Prostate gland (tissue), 2 donors: Measurements from ENCODE around the gene SH3RF2. TPM values are rescaled to one million over a fixed set of nuclear protein-coding genes. Genes with fewer than 3 reads are reported as not detected.

ENCODE experiments used
- DNase-seq: peaks from one replicate; pipeline ENCODE4 v3.0.0-alpha.2; 2019; ENCODE audit warnings: low spot score
- H3K27ac ChIP-seq, 2 donors: fragments of 200-600 bp; sonication (generic); 2 replicates each; pipeline ENCODE4 v1.5.1; 2017 to 2019
- H3K27me3 ChIP-seq: fragments of 200-600 bp; sonication (generic); replicated peaks from 2 replicates; pipeline ENCODE4 v1.5.1; 2019; ENCODE audit not compliant: insufficient read depth
- H3K36me3 ChIP-seq, 2 donors: fragments of 200-600 bp; sonication (generic); 1 replicate in 1 of 2; 2 replicates in 1 of 2; pipeline versions ENCODE4 v1.5.1 to v1.8.1; 2017 to 2019
- H3K4me1 ChIP-seq: fragments of 200-600 bp; sonication (generic); replicated peaks from 2 replicates; pipeline ENCODE4 v1.5.1; 2019
- H3K4me3 ChIP-seq, 2 donors: fragments of 200-600 bp; sonication (generic); 2 replicates each; pipeline ENCODE4 v1.5.1; 2017 to 2019
- H3K9me3 ChIP-seq: fragments of 200-600 bp; sonication (generic); 2 replicates; pipeline ENCODE4 v1.5.1; 2017
- CTCF ChIP-seq, 4 experiments: fragments of 200-600 bp in 2 of 4; fragments of 450-650 bp in 2 of 4; sonication (generic) in 2 of 4; IDR thresholded peaks; 1 replicate in 3 of 4; 2 replicates in 1 of 4; pipeline ENCODE4 v1.5.1; 2016 to 2019; ENCODE audit warnings: antibody characterized with exemption in 4 of 4, mild to moderate bottlenecking in 2 of 4, moderate library complexity in 2 of 4
- POLR2A ChIP-seq: fragments of 450-650 bp; IDR thresholded peaks from one replicate; pipeline ENCODE4 v1.6.1; 2016; ENCODE audit warnings: antibody characterized with exemption, mild to moderate bottlenecking
- POLR2AphosphoS5 ChIP-seq: sonication (generic); formaldehyde crosslinking; IDR thresholded peaks from one replicate; pipeline ENCODE4 v1.6.1; 2017; ENCODE audit warnings: antibody characterized with exemption
- WGBS: methylation state at CpG from one replicate; pipeline ENCODE4 v1.1.5; 2018; 5-methylcytosine and 5-hydroxymethylcytosine counted together
- intact Hi-C: fragments of 100-400 bp; cut with DNase I; formaldehyde crosslinking; loops from one replicate; pipeline ENCODE4 v1.14.2; 2022
- total RNA-seq, 2 donors: library from RNA; depleted of rRNA; stranded (reverse); fragments of >200 nt; gene quantifications; one replicate each; pipeline ENCODE4 v1.1.0, GENCODE V29; 2016

SH3RF2 gene
- total RNA-seq, 2 donors from 2014 or later = 18.2 to 43.9 TPM

DNA sequence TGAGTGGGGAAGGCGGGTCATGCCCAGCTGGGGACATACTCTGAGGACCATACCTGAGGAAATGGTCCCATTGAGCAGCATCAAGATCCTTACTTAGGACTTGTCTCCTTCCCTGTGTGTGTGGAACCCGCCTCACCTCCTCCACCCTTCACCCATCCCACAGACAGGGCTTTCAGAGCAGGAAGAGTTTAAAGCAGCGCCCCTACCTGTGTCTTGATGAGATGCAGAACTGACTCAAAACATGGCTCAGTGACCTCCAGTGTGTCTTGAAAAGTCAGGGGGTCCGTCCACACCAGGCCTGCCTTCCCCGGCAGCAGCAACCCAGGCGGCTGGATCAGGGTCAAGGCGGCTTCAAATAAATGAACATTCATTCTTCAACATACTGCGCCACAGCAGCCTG, 130.6 kb downstream of the SH3RF2 start:
- no peaks in the 10 kb centered on the region for H3K27me3 ChIP-seq
- no peaks in the 10 kb centered on the region for H3K9me3 ChIP-seq
- H3K27ac ChIP-seq = no peak overlapping the region
- WGBS = 98% methylated on average over 8 of the region's 8 CpGs
- intact Hi-C loops = no loop called here
- no peaks in the 10 kb centered on the region for H3K4me1 ChIP-seq
- no peak for TF ChIP-seq POLR2AphosphoS5
- no peak for TF ChIP-seq POLR2A
- no peak for TF ChIP-seq CTCF (IDR thresholded peaks at IDR 0.05)
- DNase-seq = no peak
- no peaks in the 10 kb centered on the region for H3K36me3 ChIP-seq
- H3K4me3 ChIP-seq = no peak overlapping the region

GRCh38 chr5:146068206-146068605, 131.8 kb downstream of the SH3RF2 start:
- no peaks in the 10 kb centered on the region for H3K9me3 ChIP-seq
- no peaks in the 10 kb centered on the region for H3K27me3 ChIP-seq
- TF ChIP-seq POLR2AphosphoS5 (no peak), POLR2A (no peak), CTCF (IDR thresholded peaks at IDR 0.05) (no peak)
- WGBS = 85% methylated on average over 9 of the region's 9 CpGs
- H3K4me3 ChIP-seq = no peak overlapping the region
- no peaks in the 10 kb centered on the region for H3K36me3 ChIP-seq
- H3K27ac ChIP-seq = no peak overlapping the region
- no peak for DNase-seq
- no peaks in the 10 kb centered on the region for H3K4me1 ChIP-seq
- intact Hi-C loops = no loop called here

DNA sequence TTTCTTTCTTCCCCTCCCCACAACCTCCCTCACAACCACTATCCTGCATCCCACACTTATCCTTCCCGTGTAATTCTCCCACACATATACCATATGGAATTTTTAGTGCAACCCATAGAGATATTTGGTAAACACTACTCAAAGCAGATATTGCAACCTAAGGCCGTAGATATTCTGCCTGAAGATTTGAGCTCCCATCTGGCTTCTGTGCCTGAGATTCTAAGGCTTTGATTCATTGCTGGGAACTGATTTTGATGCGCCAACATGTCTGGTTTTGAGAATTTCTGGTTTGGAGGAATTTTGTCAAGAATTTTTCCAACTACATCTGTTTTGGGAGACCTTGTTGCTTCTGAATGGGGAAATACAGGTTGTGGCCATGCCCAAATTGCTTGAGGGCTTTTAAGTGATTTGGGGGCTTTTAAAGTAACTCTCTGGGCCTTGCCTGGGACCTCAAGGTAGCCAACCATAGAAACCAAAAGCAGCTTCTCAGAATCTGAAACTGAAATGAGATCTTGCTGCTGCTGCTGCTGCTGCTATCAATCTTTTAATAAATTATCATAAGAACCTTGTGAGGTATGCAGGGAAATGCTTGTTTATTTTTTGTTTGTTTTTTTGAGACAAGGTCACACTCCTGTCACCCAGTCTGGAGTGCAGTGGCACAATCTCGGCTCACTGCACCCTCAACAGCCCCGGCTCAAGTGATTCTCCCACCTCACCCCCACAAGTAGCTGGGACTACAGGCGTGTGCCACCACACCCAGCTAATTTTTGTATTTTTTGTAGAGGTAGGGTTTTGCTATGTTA, 132.8 kb downstream of the SH3RF2 start:
- no peak overlapping the region for H3K4me3 ChIP-seq
- WGBS = 93% methylated on average over 6 of the region's 6 CpGs
- no peaks in the 10 kb centered on the region for H3K36me3 ChIP-seq
- H3K27me3 ChIP-seq = no peaks in the 10 kb centered on the region
- no peak overlapping the region for H3K27ac ChIP-seq
- no peak for TF ChIP-seq CTCF (IDR thresholded peaks at IDR 0.05)
- no peak for TF ChIP-seq POLR2AphosphoS5
- no peak for TF ChIP-seq POLR2A
- no peak for DNase-seq
- no peaks in the 10 kb centered on the region for H3K9me3 ChIP-seq
- intact Hi-C loops = no loop called here
- no peaks in the 10 kb centered on the region for H3K4me1 ChIP-seq

DNA sequence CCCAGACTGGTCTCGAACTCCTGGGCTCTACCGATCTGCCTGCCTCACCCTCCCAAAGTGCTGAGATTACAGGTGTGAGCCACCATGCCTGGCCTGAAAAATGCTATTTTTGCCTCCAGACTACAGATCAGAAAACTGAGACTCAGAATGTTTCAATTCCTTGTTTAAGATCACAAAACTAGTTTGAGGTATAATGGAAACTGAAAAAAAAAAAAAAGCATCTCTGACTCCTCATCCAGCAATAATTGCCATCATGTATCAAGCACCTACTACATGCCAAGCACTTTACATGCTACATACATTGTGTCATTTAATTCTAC, 133.4 kb downstream of the SH3RF2 start:
- H3K4me1 ChIP-seq = no peaks in the 10 kb centered on the region
- no peak overlapping the region for H3K27ac ChIP-seq
- TF ChIP-seq CTCF (IDR thresholded peaks at IDR 0.05) (no peak), POLR2A (no peak), POLR2AphosphoS5 (no peak)
- no peak for DNase-seq
- intact Hi-C loops = no loop called here
- H3K9me3 ChIP-seq = no peaks in the 10 kb centered on the region
- H3K4me3 ChIP-seq = no peak overlapping the region
- no peaks in the 10 kb centered on the region for H3K36me3 ChIP-seq
- no peaks in the 10 kb centered on the region for H3K27me3 ChIP-seq
- 100% methylated on average over 2 of the region's 2 CpGs for WGBS

DNA sequence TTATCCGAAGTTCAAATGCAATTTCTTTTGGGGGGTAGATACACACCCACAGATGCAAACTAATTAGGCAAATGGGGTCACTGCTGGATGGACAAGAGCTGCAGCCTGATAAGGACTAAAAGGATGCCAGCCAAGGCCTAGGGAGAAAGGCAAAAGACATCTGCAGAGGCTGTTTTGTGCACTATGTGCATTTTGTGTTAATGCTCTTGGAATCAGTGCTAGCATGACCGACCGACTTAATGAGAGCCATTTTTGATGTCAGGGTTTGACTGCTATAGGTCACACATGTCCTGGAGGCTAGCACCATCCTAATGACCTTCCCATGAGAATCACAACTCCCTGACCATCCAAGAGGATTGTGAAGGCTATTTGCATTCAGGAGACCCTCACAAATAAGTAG, 134.4 kb downstream of the SH3RF2 start:
- DNase-seq = no peak
- Histone ChIP-seq H3K4me1 (no peaks in the 10 kb centered on the region), H3K36me3 (no peaks in the 10 kb centered on the region), H3K27me3 (no peaks in the 10 kb centered on the region), H3K27ac (no peak overlapping the region), H3K9me3 (no peaks in the 10 kb centered on the region), H3K4me3 (no peak overlapping the region)
- TF ChIP-seq CTCF (IDR thresholded peaks at IDR 0.05) (no peak), POLR2A (no peak), POLR2AphosphoS5 (no peak)
- intact Hi-C loops = no loop called here
- 92% methylated on average over 3 of the region's 3 CpGs for WGBS
